ENCODE results near the gene ADAM22.

Gene ADAM22

DNA sequence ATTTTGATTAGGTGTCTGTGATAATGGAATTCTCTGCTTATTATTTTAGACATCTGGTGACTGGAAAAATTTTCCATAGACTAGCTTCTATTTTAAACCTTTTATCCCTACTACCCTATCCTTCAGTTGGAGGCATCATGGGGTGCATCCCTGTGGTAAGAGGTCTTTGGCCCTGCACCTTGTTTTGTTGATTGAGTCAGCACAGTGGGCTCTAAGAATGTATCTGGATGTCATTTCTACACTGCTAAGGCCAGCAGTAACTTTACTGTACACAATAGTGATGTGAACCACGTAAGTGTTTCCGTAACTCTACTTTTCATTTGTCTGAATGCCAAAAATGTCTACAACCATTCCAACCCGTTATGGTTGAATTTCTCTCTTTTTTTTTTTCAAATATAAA, 75.6 kb downstream of the ADAM22 start:
- no peaks in the 10 kb centered on the region for H3K9me2 ChIP-seq (replicated peaks; ENCODE audit: insufficient read depth, low read length)
- no peaks in the 10 kb centered on the region; the same call in 1 of the 2 replicates for H3K9me3 ChIP-seq (replicated peaks; ENCODE audit: insufficient read depth, low read length)
- no peak overlapping the region for H3K27ac ChIP-seq (ENCODE audit: low read length)
- no peak overlapping the region for H3K4me2 ChIP-seq (ENCODE audit: low read depth, low read length)
- no peak overlapping the region for H3K9ac ChIP-seq (ENCODE audit: low read length)
- no peaks in the 10 kb centered on the region for H3K27me3 ChIP-seq (replicated peaks; ENCODE audit: insufficient read depth, low read length)
- no peak for TF ChIP-seq EZH2 (optimal IDR thresholded peaks at IDR 0.05; ENCODE audit: low read depth, low read length)
- no peak for TF ChIP-seq EZH2phosphoT487 (IDR thresholded peaks at IDR 0.05; ENCODE audit: low read length)
- TF ChIP-seq, protein P1, sequence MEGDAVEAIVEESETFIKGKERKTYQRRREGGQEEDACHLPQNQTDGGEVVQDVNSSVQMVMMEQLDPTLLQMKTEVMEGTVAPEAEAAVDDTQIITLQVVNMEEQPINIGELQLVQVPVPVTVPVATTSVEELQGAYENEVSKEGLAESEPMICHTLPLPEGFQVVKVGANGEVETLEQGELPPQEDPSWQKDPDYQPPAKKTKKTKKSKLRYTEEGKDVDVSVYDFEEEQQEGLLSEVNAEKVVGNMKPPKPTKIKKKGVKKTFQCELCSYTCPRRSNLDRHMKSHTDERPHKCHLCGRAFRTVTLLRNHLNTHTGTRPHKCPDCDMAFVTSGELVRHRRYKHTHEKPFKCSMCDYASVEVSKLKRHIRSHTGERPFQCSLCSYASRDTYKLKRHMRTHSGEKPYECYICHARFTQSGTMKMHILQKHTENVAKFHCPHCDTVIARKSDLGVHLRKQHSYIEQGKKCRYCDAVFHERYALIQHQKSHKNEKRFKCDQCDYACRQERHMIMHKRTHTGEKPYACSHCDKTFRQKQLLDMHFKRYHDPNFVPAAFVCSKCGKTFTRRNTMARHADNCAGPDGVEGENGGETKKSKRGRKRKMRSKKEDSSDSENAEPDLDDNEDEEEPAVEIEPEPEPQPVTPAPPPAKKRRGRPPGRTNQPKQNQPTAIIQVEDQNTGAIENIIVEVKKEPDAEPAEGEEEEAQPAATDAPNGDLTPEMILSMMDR (IDR thresholded peaks at IDR 0.05; ENCODE audit: low read length): no peak
- H3K79me2 ChIP-seq (ENCODE audit: low read length): no peaks in the 10 kb centered on the region
- no peaks in the 10 kb centered on the region for H3K36me3 ChIP-seq (replicated peaks; ENCODE audit: insufficient read depth, low read length)
- H3K4me1 ChIP-seq (ENCODE audit: low read length): no peaks in the 10 kb centered on the region
- no peak for DNase-seq
- H2AFZ ChIP-seq (ENCODE audit: low read length): no peak overlapping the region
- H4K20me1 ChIP-seq (ENCODE audit: insufficient read depth, low read length): no peaks in the 10 kb centered on the region
- H3F3A ChIP-seq (ENCODE audit: insufficient read depth, low read length): no peaks in the 10 kb centered on the region
- no peak overlapping the region for H3K4me3 ChIP-seq (ENCODE audit: low read length)

DNA sequence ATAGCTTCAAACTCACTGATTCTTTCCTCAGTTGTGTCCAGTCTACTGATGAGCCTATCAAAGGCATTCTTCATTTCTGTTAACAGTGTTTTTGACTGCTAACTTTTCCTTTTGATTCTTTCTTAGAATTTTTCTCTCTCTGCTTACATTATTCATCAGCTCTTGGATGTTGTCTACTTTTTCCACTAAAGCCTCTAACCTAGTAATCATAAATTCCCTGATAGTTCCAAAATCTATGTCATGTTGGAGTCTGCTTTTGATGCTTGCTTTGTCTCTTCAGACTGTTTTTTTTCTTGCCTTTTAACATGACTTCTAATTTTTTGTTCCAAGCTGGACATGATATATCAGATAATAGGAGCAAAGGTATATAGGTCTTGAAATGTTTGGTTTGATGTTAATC, 78.0 kb downstream of the ADAM22 start:
- H3K27ac ChIP-seq (ENCODE audit: low read length): no peak overlapping the region
- DNase-seq: no peak
- H3K9me3 ChIP-seq (replicated peaks; ENCODE audit: insufficient read depth, low read length): no peaks in the 10 kb centered on the region; the same call in 1 of the 2 replicates
- H3K4me2 ChIP-seq (ENCODE audit: low read depth, low read length): no peak overlapping the region
- no peak overlapping the region for H3K4me3 ChIP-seq (ENCODE audit: low read length)
- no peak overlapping the region for H2AFZ ChIP-seq (ENCODE audit: low read length)
- no peaks in the 10 kb centered on the region for H3K4me1 ChIP-seq (ENCODE audit: low read length)
- H3K36me3 ChIP-seq (replicated peaks; ENCODE audit: insufficient read depth, low read length): no peaks in the 10 kb centered on the region
- H3F3A ChIP-seq (ENCODE audit: insufficient read depth, low read length): no peaks in the 10 kb centered on the region
- H3K79me2 ChIP-seq (ENCODE audit: low read length): no peaks in the 10 kb centered on the region
- no peaks in the 10 kb centered on the region for H4K20me1 ChIP-seq (ENCODE audit: insufficient read depth, low read length)
- no peaks in the 10 kb centered on the region for H3K27me3 ChIP-seq (replicated peaks; ENCODE audit: insufficient read depth, low read length)
- TF ChIP-seq EZH2 (optimal IDR thresholded peaks at IDR 0.05; ENCODE audit: low read depth, low read length): no peak
- TF ChIP-seq, protein P1 (IDR thresholded peaks at IDR 0.05; ENCODE audit: low read length): no peak
- no peak for TF ChIP-seq EZH2phosphoT487 (IDR thresholded peaks at IDR 0.05; ENCODE audit: low read length)
- H3K9me2 ChIP-seq (replicated peaks; ENCODE audit: insufficient read depth, low read length): no peaks in the 10 kb centered on the region
- no peak overlapping the region for H3K9ac ChIP-seq (ENCODE audit: low read length)

DNA sequence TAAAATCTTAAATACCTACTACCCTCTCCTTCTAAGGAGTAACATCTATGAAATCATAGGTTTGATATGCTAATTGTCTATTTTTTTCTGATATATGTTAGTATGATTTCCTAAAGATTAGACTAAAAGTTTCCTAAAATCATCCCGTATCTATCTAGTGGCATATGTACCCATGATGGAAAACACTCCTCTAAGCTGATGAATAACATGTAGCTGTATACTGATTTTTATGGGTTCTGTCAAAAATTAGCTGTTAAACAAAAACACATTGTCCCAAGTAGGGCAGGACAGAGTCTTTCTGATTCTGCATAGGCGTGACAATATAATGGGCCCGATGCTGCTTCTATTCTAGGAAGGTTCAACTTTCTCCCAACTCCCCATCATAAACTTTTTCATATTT, 79.9 kb downstream of the ADAM22 start:
- no peak overlapping the region for H3K9ac ChIP-seq (ENCODE audit: low read length)
- no peak overlapping the region for H2AFZ ChIP-seq (ENCODE audit: low read length)
- no peaks in the 10 kb centered on the region; the same call in 1 of the 2 replicates for H3K9me3 ChIP-seq (replicated peaks; ENCODE audit: insufficient read depth, low read length)
- no peaks in the 10 kb centered on the region; the same call in 1 of the 2 replicates for H4K20me1 ChIP-seq (ENCODE audit: insufficient read depth, low read length)
- no peaks in the 10 kb centered on the region for H3K9me2 ChIP-seq (replicated peaks; ENCODE audit: insufficient read depth, low read length)
- no peaks in the 10 kb centered on the region for H3K4me1 ChIP-seq (ENCODE audit: low read length)
- no peak overlapping the region for H3K4me3 ChIP-seq (ENCODE audit: low read length)
- no peak for DNase-seq
- H3K4me2 ChIP-seq (ENCODE audit: low read depth, low read length): no peak overlapping the region
- no peaks in the 10 kb centered on the region for H3K36me3 ChIP-seq (replicated peaks; ENCODE audit: insufficient read depth, low read length)
- no peaks in the 10 kb centered on the region for H3K79me2 ChIP-seq (ENCODE audit: low read length)
- TF ChIP-seq EZH2 (optimal IDR thresholded peaks at IDR 0.05; ENCODE audit: low read depth, low read length) (no peak), EZH2phosphoT487 (IDR thresholded peaks at IDR 0.05; ENCODE audit: low read length) (no peak)
- TF ChIP-seq, protein P1 (IDR thresholded peaks at IDR 0.05; ENCODE audit: low read length): no peak
- no peaks in the 10 kb centered on the region for H3F3A ChIP-seq (ENCODE audit: insufficient read depth, low read length)
- no peaks in the 10 kb centered on the region for H3K27me3 ChIP-seq (replicated peaks; ENCODE audit: insufficient read depth, low read length)
- no peak overlapping the region for H3K27ac ChIP-seq (ENCODE audit: low read length)
